NCI-H82 (cell line): ENCODE results near the gene IFNL2.
"Not testable (repeated sequence)": the region's sequence is repeated elsewhere in the genome, so short reads cannot be mapped to it uniquely, and the experiment has no call there.

Experiments used
- DNase-seq: peaks from one replicate; lab custom pipeline; 2025; lab: John Stamatoyannopoulos, UW

IFNL2 gene

DNA sequence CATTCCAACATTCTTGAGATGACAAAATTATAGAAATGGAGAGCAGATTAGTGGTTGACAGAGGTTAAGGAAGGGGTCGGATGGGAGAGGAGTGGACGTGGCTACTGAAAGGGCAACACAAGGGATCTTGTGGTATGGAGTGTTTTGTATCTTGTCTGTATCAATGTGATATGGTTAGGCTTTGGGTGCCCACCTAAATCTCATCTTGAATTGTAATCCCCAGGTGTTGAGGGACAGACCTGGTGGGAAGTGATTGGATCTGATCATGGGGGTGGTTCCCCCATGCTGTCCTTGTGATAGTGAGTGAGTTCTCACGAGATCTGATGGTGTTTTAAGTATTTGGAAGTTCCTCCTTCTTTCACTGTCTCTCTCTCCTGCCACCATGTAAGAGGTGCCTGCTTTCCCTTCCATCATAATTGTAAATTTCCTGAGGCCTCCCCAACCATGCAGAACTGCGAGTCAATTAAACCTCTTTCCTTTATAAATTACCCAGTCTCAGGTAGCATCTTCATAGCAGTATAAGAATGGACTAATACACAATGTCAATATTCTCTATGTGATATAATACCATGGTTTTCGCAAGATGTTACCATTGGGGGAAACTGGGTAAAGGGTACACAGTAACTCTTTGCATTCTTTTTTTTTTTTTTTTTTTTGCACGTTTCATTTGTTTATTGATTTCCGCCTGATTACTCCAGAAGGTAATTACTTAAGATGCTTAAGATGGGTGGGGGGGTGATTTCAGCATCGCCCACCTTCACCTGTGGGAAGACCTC is 14.6 kb upstream of the IFNL2 start:
- no peak for DNase-seq

- DNase-seq: no peak
These were observed 13.5 kb upstream of the IFNL2 start for GRCh38 chr19:39254531-39255345.

DNA sequence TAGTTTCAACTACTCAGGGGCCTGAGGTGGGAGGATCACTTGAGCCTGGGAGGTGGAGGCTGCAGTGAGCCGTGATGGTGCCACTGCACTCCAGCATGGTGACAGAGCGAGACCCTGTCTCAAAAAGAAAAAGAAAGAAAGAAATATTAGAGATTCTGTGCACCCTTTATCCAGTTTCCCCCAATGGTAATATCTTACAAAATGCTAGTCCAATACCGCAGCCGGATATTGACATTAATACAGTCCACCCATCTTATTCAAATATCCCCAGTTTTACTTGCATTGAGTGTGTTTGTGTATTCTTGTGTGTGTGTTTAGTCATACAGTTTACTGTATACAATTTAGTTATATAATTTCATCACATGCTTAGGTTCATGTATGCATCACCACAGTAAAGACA is 11.0 kb upstream of the IFNL2 start:
- no peak for DNase-seq

DNA sequence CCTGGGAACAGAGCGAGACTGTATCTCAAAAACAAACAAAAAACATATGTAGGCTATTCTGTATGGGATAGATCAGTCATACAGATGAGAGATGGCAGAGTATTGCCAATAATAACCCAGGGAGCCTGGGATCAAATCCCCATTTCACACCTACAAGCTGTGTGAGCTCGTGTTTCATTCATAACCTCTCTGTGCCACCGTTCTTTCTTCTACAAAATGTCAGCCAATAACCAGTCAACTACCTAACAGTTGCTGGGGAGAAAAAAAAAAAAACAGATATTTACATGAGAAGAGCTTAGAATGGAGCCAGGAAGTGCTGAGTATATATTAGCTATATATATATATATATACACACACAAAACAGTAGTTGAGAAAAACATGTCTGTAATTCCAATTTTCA is 6.5 kb upstream of the IFNL2 start:
- no peak for DNase-seq

DNA sequence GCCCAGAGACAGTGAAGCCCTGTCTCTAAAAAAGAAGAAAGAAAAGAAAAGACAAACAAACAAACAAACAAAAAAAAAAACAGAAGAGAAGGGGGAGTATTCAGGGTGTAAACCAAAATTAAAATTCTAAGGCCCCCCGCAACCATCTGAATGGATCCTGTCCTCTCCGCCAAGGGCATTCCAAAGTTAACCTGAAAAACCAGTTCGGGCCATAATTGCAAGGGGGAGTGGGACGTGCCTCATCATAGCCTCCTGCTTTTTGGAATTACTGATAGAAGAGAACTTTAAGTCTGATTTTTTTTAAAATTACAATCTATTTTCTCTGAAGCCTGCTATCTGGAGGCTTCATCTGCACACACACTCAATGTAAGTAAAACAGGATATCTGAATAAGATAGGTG is 5.7 kb upstream of the IFNL2 start:
- no peak for DNase-seq

GRCh38 chr19:39263912-39264305 is 4.3 kb upstream of the IFNL2 start:
- no peak for DNase-seq

DNA sequence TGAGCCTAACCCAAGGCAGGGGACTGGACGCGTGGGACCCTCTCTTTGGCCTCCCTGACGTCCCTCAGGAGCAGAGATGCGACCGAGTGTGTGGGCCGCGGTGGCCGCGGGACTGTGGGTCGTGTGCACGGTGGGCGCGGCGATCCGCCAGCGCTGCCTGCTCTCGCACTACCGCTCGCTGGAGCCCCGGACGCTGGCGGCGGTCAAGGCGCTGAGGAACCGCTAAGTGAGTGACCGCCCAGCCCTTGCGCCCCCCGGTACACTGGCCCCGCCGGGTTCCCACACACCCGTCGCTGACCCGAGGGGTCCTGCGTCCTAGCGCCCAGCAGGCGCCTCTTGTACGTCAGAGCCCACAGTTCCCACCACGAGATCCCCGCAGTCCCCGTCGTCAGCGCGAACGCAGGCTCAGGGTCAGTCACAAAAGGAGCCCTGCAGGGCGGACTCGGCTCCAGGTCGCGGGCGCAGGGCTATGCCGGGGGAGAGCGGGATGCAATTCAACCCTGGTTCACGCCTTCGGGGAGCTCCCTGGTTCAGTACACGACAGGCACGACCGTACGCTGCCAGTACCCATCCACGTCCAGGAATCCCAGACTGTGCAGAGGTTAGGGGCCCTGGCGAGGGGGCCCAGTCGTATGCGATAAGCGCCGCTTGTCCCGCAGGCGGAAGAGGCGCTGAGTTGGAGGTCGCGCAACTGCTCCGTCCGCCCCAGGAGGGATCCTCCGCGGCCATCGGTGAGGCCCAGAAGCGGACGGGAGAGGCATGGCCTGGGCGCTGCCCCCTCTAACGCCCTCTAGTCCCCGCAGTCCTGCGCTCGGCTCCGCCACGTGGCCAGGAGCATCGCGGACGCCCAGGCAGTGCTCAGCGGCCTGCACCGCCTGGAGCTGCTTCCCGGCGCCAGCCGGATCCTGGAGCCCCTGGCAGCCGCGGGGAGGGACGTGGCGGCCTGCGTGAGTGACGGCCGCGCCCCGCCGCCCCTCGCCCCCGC is 3.6 kb upstream of the IFNL2 start:
- no peak for DNase-seq

DNA sequence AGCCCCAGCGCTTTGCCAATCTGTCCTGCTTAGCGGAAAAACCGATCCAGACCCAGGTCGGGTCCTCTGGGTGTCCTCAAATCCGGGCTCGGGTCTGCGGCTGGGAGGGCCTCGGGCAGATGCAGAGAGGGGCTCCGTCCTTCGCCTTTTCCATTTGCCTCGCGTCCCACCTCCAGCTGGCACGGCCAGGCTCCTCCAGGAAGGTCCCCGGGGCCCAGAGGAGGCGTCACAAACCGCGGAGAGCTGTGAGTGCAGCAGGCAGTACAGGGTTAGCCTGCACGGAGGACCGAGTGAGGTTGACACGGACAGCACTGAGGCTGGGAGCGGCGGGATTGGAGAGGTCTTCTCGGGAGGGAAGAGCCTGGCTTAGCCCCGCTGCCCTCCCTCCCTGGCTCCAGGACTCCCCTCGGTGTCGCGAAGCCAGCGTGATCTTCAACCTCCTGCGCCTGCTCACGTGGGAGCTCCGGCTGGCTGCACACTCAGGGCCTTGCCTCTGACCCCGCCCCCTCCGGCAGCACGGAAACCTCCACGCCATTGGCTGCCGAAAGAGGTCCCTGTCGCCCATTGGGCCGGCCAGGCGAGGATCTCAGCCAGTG is 2.8 kb upstream of the IFNL2 start:
- DNase-seq: peak; percentile 64

DNA sequence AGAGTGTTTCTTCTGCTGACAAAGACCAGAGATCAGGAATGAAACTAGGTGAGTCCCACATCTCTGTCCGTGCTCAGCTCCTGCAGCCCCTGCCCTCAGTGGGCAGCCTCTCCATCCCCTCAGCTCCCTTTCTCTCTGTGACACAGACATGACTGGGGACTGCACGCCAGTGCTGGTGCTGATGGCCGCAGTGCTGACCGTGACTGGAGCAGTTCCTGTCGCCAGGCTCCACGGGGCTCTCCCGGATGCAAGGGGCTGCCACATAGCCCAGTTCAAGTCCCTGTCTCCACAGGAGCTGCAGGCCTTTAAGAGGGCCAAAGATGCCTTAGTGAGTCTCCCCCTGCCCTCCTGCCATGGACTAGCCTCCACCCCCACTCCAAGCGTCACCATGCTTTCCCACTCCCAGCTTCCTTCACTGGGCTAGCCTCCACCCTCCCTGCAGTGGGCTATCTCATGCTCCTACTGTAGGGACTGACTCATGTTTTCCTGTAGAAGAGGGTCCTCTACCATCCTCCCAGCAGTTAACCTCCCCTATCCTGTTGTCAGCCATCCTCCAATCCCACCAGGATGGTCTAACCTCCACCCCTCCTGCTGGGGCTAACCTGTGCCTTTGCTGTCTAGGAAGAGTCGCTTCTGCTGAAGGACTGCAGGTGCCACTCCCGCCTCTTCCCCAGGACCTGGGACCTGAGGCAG is 481 bp downstream of the IFNL2 start:
- not testable (repeated sequence) for DNase-seq

GRCh38 chr19:39269369-39269768 is 1.2 kb downstream of the IFNL2 start:
- not testable (repeated sequence) for DNase-seq

DNA sequence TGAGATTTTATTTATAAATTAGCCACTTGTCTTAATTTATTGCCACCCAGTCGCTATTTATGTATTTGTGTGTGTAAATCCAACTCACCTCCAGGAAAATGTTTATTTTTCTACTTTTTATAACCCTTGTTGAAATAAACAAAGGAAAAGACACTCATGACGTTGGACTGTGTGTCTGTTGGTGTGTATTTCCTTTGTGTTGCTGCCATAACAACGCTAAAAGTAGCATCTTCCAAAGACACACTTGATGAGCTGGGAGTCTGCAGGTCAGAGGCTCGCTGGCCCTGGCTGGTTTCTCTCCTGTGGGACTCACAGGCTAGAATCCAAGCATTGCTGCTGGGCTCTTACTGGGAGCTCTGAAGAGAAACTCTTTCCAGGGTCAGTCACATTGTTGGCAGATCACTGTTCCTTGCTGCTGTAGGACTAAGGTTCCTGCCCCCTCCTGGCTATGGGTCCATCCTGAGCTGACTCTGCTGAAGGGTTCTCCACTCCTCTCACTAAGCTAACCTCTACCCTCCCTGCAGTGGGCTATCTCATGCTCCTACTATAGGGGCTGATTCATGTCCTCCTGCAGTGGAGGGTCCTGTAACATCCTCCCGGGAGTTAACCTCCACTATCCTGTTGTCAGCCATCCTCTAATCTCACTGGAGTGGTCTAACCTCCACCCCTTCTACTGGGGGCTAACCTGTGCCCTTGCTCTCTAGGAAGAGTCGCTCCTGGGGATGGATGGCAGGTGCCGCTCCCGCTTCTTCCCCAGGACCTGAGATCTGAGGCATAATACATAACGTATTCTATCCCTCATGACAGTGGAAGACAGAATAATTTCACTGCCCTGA is 2.1 kb downstream of the IFNL2 start:
- no peak for DNase-seq

DNA sequence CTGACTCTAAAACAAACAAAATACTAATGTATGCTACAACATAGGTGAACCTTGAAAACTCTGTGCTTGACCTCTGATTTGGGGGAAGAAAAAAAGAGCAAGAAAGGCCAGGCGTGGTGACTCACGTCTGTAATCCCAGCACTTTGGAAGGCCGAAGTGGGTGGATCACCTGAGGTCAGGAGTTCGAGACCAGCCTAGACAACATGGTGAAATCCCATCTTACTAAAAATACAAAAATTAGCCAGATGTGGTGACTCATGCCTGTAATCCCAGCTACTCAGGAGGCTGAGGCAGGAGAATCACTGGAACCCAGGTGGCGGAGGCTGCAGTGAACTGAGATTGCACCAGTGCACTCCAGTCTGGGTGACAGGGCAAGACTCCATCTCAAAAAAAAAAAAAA is 5.7 kb downstream of the IFNL2 start:
- not testable (repeated sequence) for DNase-seq

DNA sequence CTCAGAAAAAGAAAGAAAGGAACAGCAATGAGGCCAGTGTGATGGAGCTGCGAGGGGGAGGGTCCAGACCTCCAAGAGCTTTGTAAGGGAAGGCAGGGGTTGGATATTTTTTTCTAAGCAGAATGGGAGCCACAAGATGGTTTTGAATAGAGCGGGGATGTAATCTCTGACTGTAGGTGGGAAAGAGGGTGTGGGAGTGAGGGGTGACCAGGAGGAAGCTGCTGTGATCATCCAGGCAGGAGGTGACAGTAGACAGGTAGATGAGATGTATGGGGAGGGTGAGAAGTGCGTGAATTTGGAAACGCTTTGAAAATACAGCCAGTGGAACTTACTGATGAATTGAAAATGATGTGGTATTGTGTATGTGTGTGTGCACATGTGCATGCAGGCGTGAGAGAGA is 7.4 kb downstream of the IFNL2 start:
- DNase-seq: no peak

- DNase-seq: no peak
These were observed 8.5 kb downstream of the IFNL2 start for GRCh38 chr19:39276740-39277139.

- no peak for DNase-seq
These were observed 9.4 kb downstream of the IFNL2 start for GRCh38 chr19:39277598-39277997.

- DNase-seq: no peak
These were observed 13.8 kb downstream of the IFNL2 start for GRCh38 chr19:39282021-39282420.

DNA sequence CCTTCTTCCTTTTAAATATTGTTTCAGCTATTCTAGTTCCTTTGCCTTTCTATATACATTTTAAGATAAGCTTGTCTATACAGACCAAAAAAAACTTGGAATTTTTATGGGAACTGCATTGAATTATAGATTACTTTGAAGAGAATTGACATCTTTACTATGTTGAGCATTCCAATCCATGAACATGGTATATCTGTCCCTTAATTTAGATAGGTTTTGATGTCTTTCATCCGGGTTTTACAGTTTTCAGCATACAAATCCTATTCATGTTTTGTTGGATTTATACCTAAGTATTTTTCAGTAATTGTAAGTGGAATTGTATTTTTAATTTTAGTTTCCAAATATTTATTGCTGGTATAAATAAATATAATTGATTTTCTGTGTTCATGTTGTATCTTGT is 15.8 kb downstream of the IFNL2 start:
- DNase-seq: no peak

DNA sequence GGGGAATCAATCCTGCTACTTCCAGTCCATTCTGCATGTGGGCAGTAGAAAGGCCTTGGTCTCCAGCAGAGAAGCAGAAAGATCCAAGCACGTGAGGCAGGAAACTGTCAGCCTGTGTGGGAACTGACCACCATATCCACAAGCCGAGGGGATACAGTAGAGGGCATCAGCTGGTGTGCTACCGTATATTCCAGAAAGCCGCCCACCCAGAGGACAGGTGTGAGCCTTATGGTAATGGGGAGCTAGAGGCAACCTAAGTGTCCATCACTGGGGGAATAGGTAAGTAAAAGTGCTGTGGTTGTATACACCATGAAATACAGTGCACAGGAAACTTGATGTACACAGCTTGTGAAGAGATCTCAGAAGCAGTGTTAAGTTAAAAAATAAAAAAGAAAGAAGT is 25.2 kb downstream of the IFNL2 start:
- DNase-seq: no peak

- no peak for DNase-seq
These were observed 28.0 kb downstream of the IFNL2 start, which contains the start of gene IFNL1 for GRCh38 chr19:39296055-39296645. Gene IFNL1, plus strand, starts transcription at chr19:39296407. Its CDS starts 15 bp downstream, at chr19:39296422.

GRCh38 chr19:39296906-39297305 is 28.7 kb downstream of the IFNL2 start:
- no peak for DNase-seq
